H1 (cell line): Measurements from ENCODE around the gene SMC6. TPM values are rescaled to one million over a fixed set of nuclear protein-coding genes. Genes with fewer than 3 reads are reported as not detected.

Source experiments
- CTCF ChIA-PET: fragments of 300-600 bp; sonication (Branson Sonifier 250); formaldehyde crosslinking; loops from one replicate; lab custom pipeline; 2021; ENCODE audit not compliant: partially characterized antibody; lab: Charles Lee
- POLR2A ChIA-PET: fragments of 300-600 bp; sonication (Branson Sonifier 250); formaldehyde crosslinking; loops from one replicate; lab custom pipeline; 2021; ENCODE audit warnings: inconsistent platforms; ENCODE audit not compliant: partially characterized antibody; lab: Charles Lee
- DNase-seq, 2 experiments: peaks; one replicate each; pipeline versions ENCODE4 v3.0.0 to v3.0.0-alpha.2; 2010 to 2022; ENCODE audit warnings: low spot score in 2 of 2, low read depth in 1 of 2, mixed read lengths in 1 of 2
- FAIRE-seq: peaks from 2 replicates; lab custom pipeline; 2011; peaks lifted over from hg19 to GRCh38; lab: Jason Lieb, UNC
- H2AFZ ChIP-seq: 2 replicates; pipeline ENCODE4 v1.8.1; 2012; ENCODE audit warnings: low read length, inconsistent platforms
- H2AK5ac ChIP-seq: 2 replicates; pipeline ENCODE4 v1.6.1; 2013; ENCODE audit warnings: low read depth, low read length
- H2BK120ac ChIP-seq: replicated peaks from 2 replicates; pipeline ENCODE3; 2013; ENCODE audit warnings: low read depth, low read length, inconsistent platforms
- H2BK12ac ChIP-seq: 2 replicates; pipeline ENCODE4 v1.6.1; 2013; ENCODE audit warnings: low read depth, low read length
- H2BK15ac ChIP-seq: 2 replicates; pipeline ENCODE4 v1.6.1; 2013; ENCODE audit warnings: low read length
- H2BK20ac ChIP-seq: 2 replicates; pipeline ENCODE4 v1.6.1; 2013; ENCODE audit warnings: low read length
- H2BK5ac ChIP-seq: 2 replicates; pipeline ENCODE4 v1.6.1; 2013; ENCODE audit warnings: low read depth, low read length
- H3K14ac ChIP-seq: 2 replicates; pipeline ENCODE4 v1.6.1; 2013; ENCODE audit warnings: inconsistent platforms; ENCODE audit not compliant: insufficient read length
- H3K18ac ChIP-seq: 2 replicates; pipeline ENCODE4 v1.6.1; 2013; ENCODE audit warnings: low read length; ENCODE audit errors: extremely low read depth
- H3K23ac ChIP-seq: 2 replicates; pipeline ENCODE4 v1.6.1; 2013; ENCODE audit warnings: inconsistent platforms; ENCODE audit not compliant: insufficient read length
- H3K23me2 ChIP-seq: 2 replicates; pipeline ENCODE4 v1.6.1; 2013; ENCODE audit warnings: low read depth, low read length
- H3K27ac ChIP-seq: 2 replicates; pipeline ENCODE4 v1.6.1; 2011; ENCODE audit warnings: low read depth, low read length, inconsistent platforms
- H3K27me3 ChIP-seq, 4 experiments: replicated peaks in 1 of 4; 1 replicate in 1 of 4; 2 replicates in 3 of 4; pipeline versions ENCODE4 v1.6.1 to v1.8.1; 2011 to 2013; ENCODE audit warnings: low read length in 3 of 4, mild to moderate bottlenecking in 3 of 4, inconsistent platforms in 2 of 4, mixed read lengths in 2 of 4, moderate library complexity in 1 of 4; ENCODE audit not compliant: control insufficient read depth in 3 of 4, insufficient read depth in 3 of 4; ENCODE audit errors: extremely low read depth in 1 of 4
- H3K36me3 ChIP-seq, 4 experiments: 2 replicates each; pipeline versions ENCODE4 v1.6.1 to v1.8.1; 2011 to 2013; ENCODE audit warnings: mild to moderate bottlenecking in 4 of 4, low read length in 3 of 4, moderate library complexity in 2 of 4, control low read depth in 1 of 4, inconsistent platforms in 1 of 4; ENCODE audit not compliant: insufficient read depth in 4 of 4, control insufficient read depth in 2 of 4
- H3K4ac ChIP-seq: replicated peaks from 2 replicates; pipeline ENCODE3; 2013; ENCODE audit warnings: low read length, low read depth, mixed read lengths, inconsistent platforms; ENCODE audit not compliant: insufficient read length
- H3K4me1 ChIP-seq, 4 experiments: replicated peaks in 1 of 4; 1 replicate in 1 of 4; 2 replicates in 3 of 4; pipeline versions ENCODE4 v1.6.1 to v1.8.1; 2011 to 2013; ENCODE audit warnings: low read length in 3 of 4, inconsistent platforms in 2 of 4, mixed read lengths in 1 of 4; ENCODE audit not compliant: insufficient read depth in 4 of 4, control insufficient read depth in 3 of 4
- H3K4me2 ChIP-seq, 2 experiments: 2 replicates each; pipeline versions ENCODE4 v1.6.1 to v1.8.1; 2011 to 2013; ENCODE audit warnings: low read depth in 2 of 2, low read length in 2 of 2, control low read depth in 1 of 2, inconsistent platforms in 1 of 2, mild to moderate bottlenecking in 1 of 2; ENCODE audit not compliant: insufficient read depth in 1 of 2
- H3K4me3 ChIP-seq, 4 experiments: fragments of 200-600, 300-600 bp in 1 of 4; sonication (generic), shearing (Covaris generic), sonication (Bioruptor Twin) in 1 of 4; 2 replicates each; pipeline versions ENCODE4 v1.5.1 to v1.8.1; 2011 to 2016; ENCODE audit warnings: low read length in 4 of 4, low read depth in 3 of 4, control low read depth in 2 of 4, inconsistent platforms in 2 of 4, mild to moderate bottlenecking in 2 of 4, mixed read lengths in 1 of 4, moderate library complexity in 1 of 4; ENCODE audit not compliant: insufficient read depth in 2 of 4; ENCODE audit errors: extremely low read depth in 1 of 4
- H3K56ac ChIP-seq: replicated peaks from 2 replicates; pipeline ENCODE3; 2013; ENCODE audit warnings: low read depth, mild to moderate bottlenecking, mixed read lengths, low read length, inconsistent platforms; ENCODE audit not compliant: insufficient read length
- H3K79me1 ChIP-seq: 2 replicates; pipeline ENCODE4 v1.6.1; 2013; ENCODE audit warnings: low read depth, low read length, control low read depth
- H3K79me2 ChIP-seq, 2 experiments: 2 replicates each; pipeline versions ENCODE4 v1.6.1 to v1.8.1; 2012 to 2013; ENCODE audit warnings: low read length in 2 of 2, mild to moderate bottlenecking in 2 of 2, inconsistent platforms in 1 of 2; ENCODE audit not compliant: insufficient read depth in 2 of 2, control insufficient read depth in 1 of 2
- H3K9ac ChIP-seq, 4 experiments: replicated peaks in 1 of 4; 1 replicate in 1 of 4; 2 replicates in 3 of 4; pipeline versions ENCODE4 v1.6.1 to v1.8.1; 2011 to 2013; ENCODE audit warnings: low read depth in 3 of 4, low read length in 3 of 4, control low read depth in 2 of 4, mild to moderate bottlenecking in 2 of 4, moderate library complexity in 2 of 4, inconsistent platforms in 1 of 4; ENCODE audit errors: extremely low read depth in 1 of 4
- H3K9me3 ChIP-seq, 2 experiments: 2 replicates each; pipeline versions ENCODE4 v1.6.1 to v1.8.1; 2012 to 2013; ENCODE audit warnings: mild to moderate bottlenecking in 2 of 2, moderate library complexity in 2 of 2, control low read depth in 1 of 2, inconsistent platforms in 1 of 2, low read depth in 1 of 2, low read length in 1 of 2, mixed read lengths in 1 of 2; ENCODE audit not compliant: insufficient read depth in 2 of 2
- H4K20me1 ChIP-seq, 2 experiments: replicated peaks in 1 of 2; 2 replicates each; pipeline versions ENCODE3 to v1.8.1; 2011 to 2013; ENCODE audit warnings: inconsistent platforms in 2 of 2, low read length in 2 of 2, mild to moderate bottlenecking in 1 of 2; ENCODE audit not compliant: insufficient read depth in 2 of 2, control insufficient read depth in 1 of 2
- H4K5ac ChIP-seq: 2 replicates; pipeline ENCODE4 v1.6.1; 2013; ENCODE audit warnings: low read length, low read depth, mixed read lengths, inconsistent platforms; ENCODE audit not compliant: insufficient read length
- H4K8ac ChIP-seq: 2 replicates; pipeline ENCODE4 v1.8.0; 2013; ENCODE audit warnings: mild to moderate bottlenecking, moderate library complexity, low read length, inconsistent platforms; ENCODE audit not compliant: insufficient read depth; ENCODE audit errors: extremely low read depth
- H4K91ac ChIP-seq: replicated peaks from 2 replicates; pipeline ENCODE3; 2013; ENCODE audit warnings: low read length, mixed read lengths, inconsistent platforms; ENCODE audit not compliant: insufficient read length
- BACH1 ChIP-seq: IDR thresholded peaks from 2 replicates; pipeline ENCODE4 v1.6.1; 2012; ENCODE audit warnings: low read length, improper control_type of control experiment
- SIX5 ChIP-seq: IDR thresholded peaks from 2 replicates; pipeline ENCODE4 v1.6.1; 2011; ENCODE audit warnings: mild to moderate bottlenecking, low read depth, low read length
- TAF7 ChIP-seq: optimal IDR thresholded peaks from 2 replicates; pipeline ENCODE3; 2011; ENCODE audit warnings: low read depth, mild to moderate bottlenecking, inconsistent platforms, low read length, moderate library complexity, borderline replicate concordance
- TBP ChIP-seq: IDR thresholded peaks from 2 replicates; pipeline ENCODE4 v1.6.1; 2011; ENCODE audit warnings: low read depth, low read length, improper control_type of control experiment
- WGBS, 2 experiments: shearing (Covaris generic) in 1 of 2; methylation state at CpG; one replicate each; pipeline versions ENCODE4 v1.1.6 to v1.1.7; 2013 to 2015; ENCODE audit warnings: low lambda C conversion rate in 2 of 2, mixed read lengths in 2 of 2, inconsistent platforms in 1 of 2, low coverage in 1 of 2, missing lambda C conversion rate in 1 of 2; ENCODE audit not compliant: insufficient replicate concordance in 2 of 2, insufficient coverage in 1 of 2, insufficient read length in 1 of 2; ENCODE audit errors: extremely low coverage in 1 of 2, missing lambda C conversion rate in 1 of 2; 5-methylcytosine and 5-hydroxymethylcytosine counted together
- polyA plus RNA-seq, 7 experiments: library from polyadenylated mRNA; depleted of rRNA in 3 of 7; stranded (reverse) in 5 of 7; unstranded in 2 of 7; fragments of >200 nt in 5 of 7; fragments of 200-250 nt in 2 of 7; gene quantifications; 1 replicate in 5 of 7; 2 replicates in 1 of 7; 4 replicates in 1 of 7; pipeline versions ENCODE4 v1.2.1 to v1.2.3, GENCODE V29; 2011 to 2013; ENCODE audit warnings: missing spikeins in 2 of 7, mixed read lengths in 2 of 7
- total RNA-seq: library from RNA; stranded (reverse); fragmentation: NEBNext Ultra II Directional; extraction: Animal tissue kit (Norgen Biotek cat#: 25700); gene quantifications from 2 replicates; pipeline ENCODE4 v1.2.1, GENCODE V29; 2021

Gene SMC6
- total and polyA plus RNA-seq, 2 of the 8 experiments (the other 6 are each of a cell fraction or from before 2014, with no cell fraction given), result 9.7 to 49.5 TPM

DNA sequence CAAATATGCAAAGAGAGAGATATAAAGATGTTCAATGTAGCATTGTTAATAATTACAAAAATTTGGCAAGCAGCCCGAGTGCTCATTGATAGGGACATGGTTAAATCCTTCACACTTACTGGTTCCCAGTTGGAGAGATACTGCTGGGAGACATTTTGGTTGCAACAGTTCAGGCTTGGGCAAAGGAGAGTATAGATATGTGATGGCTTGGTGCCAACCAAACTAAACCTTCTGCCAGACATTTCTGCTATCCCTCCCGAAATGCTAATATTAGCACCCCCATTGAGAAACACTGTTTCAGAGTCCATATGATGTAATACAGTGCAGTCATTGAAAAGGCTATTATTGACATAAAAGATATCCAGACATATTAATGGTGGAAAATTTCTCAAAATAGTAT is 11.8 kb upstream of the SMC6 start:
- Histone ChIP-seq H3K27me3 (no peaks in the 10 kb centered on the region), H3K79me2 (no peaks in the 10 kb centered on the region; a peak in 1 of 4 replicates), H3K4me1 (no peaks in the 10 kb centered on the region)
- TF ChIP-seq SIX5 (no peak), TBP (no peak), TAF7 (no peak), BACH1 (no peak)
- TF ChIP-seq, all 59 proteins: peak for 0
- Histone ChIP-seq H2AK5ac (no peak overlapping the region), H3K36me3 (peaks cover 0 to 51% (median 14%) of the 10 kb centered on the region in 4 experiments; a peak in 6 of 8 replicates), H2BK20ac (no peak overlapping the region), H3K4me2 (no peak overlapping the region), H2BK5ac (no peak overlapping the region), H3K79me1 (no peaks in the 10 kb centered on the region), H2BK15ac (no peak overlapping the region), H2AFZ (no peak overlapping the region), H3K9me3 (no peaks in the 10 kb centered on the region), H4K5ac (no peak overlapping the region), H2BK12ac (no peak overlapping the region), H3K23me2 (no peaks in the 10 kb centered on the region), H3K27ac (no peak overlapping the region), H3K56ac (no peak overlapping the region), H4K20me1 (peaks cover 0 to 2% of the 10 kb centered on the region in 2 experiments), H4K8ac (no peak overlapping the region), H3K18ac (no peak overlapping the region), H3K9ac (no peak overlapping the region), H4K91ac (no peak overlapping the region), H3K4me3 (no peak overlapping the region), H3K14ac (no peak overlapping the region), H3K23ac (no peak overlapping the region), H2BK120ac (no peak overlapping the region), H3K4ac (no peak overlapping the region)
- FAIRE-seq (no peak), DNase-seq (no peak)
- 96% methylated on average over 2 of the region's 2 CpGs; no CpG with 5 or more reads in 1 of the 2 experiments for WGBS, 2 experiments
- ChIA-PET POLR2A (no interaction called here), CTCF (no interaction called here)
